CD4-positive, alpha-beta T cell treated with Interleukin-10 for 1 hour (primary cell): ENCODE data around the gene COG3.
A peak's percentile ranks its signal among the peaks of the same experiment; 100 is the strongest.

Experiments
- DNase-seq: peaks from one replicate; pipeline ENCODE4 v3.0.0-alpha.2; 2020

COG3 gene

DNA sequence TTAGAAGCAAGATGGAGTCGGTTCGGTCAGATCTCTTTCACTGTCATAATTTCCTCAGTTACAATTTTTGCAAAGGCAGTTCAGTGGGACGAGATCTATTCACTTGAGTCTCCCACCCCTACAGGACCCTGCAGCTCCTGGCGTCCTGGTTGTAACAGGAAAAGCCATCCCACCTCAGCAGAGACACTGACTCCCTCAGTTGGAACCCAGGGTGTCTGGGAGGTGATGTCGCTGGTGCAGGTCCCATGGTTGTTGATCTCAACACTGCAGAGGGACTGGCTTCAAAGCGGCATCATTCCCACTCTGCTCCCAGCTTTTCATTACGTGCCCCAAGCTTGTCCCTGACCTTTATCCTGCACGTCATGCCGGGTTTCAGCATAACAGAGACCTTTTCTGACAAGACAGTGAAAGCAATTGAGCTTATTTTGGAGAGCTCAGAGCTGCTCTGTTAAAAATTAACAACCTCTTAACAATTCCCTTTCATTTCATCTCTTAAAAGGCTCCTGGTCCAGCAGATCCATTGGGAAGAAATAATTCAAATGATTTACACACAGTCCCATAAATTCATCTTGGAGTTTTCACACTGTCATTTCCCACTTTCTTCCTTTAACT is 17.6 kb upstream of the COG3 start:
- no peak for DNase-seq

DNA sequence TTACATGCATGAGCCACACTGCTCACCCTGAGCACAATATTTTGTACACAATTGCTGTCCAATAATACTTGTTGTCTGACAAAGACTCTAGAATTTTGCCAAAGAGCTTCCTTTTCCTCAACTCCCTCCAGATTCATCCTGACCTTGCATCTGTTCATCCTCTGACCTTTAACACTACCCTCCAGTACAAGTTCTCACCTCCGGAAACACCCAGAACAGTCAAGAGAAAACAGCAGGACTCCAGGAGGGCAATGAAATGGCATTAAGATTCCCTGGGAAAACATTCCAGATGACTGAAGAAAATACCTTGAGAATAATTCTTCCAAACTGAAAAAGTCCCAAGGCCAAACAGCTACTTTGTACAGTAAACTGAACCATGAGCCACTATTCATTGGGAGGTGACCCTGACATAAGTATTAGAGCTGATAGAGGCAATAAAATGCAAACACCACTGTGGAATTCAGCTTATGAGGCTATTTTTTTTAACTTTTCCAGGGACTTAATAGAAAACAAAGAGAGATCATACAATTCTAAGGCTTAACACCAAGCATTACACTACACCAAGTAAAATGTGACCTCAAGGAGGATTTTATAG is 15.7 kb upstream of the COG3 start:
- DNase-seq, result no peak

DNA sequence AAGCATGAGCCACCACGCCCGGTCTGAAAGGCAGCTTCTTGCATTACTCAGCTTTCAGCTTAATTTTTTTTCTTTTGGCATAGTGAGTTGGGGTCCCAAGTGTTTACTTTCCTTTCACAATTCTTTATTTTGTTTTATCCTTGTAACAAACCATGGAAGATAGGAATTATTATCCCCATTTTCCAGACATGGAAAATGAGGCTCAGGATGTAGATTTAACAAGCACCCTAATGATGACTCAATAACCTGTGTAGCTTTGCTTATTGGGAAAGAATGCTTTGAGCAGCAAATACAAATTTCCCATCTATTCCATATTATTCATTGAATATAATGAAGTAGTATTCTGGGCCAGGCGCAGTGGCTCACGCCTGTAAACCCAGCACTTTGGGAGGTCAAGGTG is 13.5 kb upstream of the COG3 start:
- no peak for DNase-seq

DNA sequence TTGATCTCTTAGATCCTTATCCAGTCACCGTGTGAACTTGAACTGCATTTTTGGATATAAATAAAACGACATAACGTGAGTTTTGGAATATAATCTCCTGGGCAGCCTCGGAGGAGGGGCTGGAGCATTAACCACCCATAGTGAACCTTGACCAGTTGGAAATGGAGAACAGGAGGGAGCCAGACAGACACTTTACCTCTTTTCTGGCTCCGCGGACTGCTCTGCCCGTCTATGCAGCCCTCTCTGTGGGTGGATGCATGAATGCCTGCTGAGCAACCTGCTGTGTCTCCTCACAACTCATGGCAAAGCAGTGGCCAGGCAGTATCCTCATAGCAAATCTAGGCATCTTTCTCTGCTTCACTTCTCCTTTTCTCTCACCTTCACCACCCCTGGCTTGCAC is 10.5 kb upstream of the COG3 start:
- DNase-seq, result no peak

DNA sequence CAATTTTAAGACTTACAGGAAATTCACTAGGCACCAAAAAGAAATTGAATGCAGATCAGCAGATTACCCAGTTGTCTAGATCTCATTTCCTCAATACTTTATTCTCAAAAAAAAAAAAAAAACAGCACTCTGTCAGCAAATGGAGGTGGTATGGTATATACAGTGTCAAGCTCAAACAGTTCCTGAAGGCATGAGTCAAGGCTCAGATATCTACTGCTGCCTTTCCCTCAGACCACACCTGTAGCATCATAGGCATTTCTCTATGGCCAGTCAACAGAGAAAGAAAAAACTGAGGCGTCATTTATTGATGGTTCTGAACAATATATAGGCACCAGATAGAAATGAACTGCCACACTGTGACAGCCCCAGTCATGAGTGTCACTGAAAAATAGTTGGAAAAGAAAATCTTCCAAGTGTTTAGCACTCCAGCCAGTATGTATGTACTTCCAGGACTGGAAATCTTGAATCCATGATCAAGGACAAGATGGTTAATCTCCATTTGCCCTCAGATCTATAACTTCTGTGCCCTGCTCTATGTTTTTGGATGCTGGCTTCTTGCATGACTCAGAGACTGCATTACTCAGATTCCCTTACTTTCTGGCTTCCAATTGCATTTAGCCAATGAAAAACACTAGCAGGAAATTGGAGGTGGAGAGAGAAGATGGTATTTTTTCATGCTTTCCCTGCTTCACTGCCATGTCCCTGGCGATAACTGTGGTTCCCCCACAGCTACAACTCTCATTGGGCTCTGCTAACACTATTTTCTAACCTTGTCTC is 8.4 kb upstream of the COG3 start:
- no peak for DNase-seq

DNA sequence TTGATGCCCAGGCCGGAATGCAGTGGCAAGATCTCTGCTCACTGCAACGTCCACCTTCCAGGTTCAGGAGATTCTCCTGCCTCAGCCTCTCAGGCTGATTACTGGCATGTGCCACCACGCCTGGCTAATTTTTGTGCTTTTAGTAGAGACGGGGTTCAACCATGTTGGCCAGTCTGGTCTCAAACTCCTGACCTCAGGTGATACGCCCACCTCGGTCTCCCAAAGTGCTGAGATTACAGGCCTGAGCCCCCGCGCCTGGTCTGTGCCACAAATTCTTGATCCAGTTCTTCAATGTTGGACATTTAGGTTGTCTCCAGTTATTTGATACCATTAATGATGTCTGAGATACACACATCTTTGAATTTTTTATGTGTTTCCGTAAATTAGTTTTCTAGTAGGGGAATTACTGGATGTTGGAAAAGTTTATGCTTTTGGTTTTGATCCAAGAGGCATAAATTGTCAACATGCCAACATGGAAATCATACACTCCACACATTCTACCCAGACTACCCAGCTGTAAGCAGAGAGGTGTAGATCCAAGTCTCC is 525 bp upstream of the COG3 start:
- no peak for DNase-seq

DNA sequence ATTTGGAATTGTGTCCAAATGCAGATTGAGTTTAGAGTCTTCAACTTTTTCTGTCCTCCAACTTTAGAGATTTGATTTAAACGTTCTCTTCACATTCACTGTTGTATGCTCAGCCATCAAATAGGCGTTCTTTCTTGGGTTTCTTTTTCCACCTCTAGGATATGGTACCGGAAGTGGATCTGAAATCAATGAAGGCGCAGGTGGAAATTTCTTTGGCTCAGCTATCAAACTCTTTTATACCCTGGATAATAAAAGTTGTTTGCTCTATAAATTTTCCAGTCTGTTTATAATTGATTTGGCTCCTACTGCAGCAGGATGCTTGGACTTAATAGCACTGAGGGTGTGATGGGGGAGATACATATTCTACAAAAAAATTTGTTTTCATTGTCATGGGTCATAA is 1.6 kb downstream of the COG3 start:
- no peak for DNase-seq

DNA sequence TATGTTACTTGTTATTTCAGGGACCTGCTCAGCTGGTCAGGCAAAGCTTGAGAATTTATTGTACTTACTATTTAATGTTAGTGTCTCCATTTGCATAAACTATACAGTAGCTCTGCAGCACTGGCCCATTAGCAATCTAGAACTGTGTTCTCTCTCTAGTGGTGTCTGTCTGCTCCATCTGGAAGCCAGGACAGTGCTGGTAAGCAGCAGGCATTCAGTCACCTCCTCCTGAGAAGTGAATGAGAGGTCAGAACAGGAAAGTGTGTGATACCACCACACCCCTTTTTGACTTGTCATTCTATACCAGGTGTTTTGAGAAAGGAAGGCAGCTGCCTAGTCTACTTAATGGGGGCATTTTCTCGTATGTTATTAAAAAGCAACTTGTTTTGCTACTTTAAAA is 3.9 kb downstream of the COG3 start:
- no peak for DNase-seq

DNA sequence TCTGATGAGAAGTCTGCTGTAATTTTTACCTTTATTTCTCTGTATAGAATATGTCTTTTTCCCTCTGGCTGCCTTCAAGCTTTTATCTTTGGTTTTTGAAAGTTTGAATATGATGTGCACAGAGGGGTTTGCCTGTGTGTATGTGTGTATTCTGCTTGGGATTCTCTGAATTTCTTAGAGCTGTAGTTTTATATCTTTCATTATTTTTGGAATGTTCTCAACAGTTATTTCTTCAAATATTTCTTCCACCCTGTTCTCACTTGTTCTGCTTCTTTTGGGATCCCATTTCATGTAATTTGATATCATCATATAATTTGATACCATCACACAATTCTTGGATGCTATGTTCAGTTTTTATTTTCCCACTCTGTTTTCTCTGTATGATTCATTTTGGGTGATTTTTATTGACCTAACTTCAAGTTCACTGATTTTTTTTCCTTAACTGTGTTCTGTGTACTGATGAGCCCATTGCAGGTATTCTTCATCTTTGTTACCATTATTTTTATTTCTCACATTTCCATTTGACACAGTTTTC is 7.5 kb downstream of the COG3 start:
- no peak for DNase-seq

DNA sequence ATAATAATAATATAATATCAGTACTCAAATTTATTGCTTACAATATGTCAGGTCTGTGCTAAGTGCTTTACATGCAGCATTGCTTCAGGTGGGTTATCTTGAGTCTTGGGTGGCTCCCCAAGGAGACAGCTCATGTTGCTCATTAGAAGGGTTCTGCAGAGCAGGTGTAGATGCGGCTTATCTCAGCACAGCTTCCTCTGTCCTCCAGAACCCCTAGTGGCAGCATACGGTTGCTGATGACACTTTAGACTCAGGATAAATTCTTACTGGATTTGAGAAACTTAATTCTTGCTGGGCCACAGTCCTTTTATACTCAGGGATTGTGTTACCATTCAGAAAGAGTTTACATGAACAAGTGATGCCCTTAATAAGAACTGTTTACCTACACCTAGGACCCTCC is 8.9 kb downstream of the COG3 start:
- DNase-seq, result peak; percentile 29

DNA sequence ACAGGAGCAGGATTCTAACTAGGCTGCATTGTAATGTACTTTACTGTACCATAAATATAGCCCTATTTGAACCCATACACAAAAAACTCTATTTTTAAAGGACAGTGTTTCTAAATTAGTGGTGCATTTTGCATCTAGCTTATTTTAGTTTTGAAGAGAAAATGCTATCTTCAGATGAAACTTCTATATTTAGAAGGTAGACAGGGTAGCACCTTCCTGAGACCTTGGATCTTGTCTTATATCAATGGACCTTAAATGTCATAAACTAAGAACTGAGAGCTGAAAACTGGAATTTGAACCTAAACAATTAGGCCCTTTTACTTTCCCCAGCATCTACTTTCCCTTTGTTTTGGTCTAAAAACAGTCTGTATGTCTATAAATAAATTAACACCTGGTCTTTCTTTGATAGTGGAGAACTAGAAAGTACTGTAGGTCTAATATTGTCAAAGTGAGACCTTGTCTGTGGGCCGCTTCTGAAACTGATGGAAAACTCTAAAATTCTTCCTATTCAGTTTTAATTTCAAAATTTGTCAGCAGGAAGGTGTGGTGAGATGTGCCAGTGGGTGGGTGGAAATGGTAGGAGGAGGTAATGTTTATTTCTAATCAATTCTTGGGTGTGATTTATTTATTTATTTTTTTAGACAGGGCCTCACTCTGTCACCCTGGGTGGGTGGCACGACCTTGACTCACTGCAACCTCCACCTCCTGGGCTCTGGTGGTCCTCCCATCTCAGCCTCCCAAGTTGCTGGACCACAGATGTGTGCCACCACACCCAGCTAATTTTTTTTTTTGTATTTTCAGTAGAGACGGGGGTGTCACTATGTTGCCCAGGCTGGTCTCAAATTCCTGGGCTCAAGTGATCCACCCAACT is 10.1 kb downstream of the COG3 start:
- DNase-seq, result no peak

DNA sequence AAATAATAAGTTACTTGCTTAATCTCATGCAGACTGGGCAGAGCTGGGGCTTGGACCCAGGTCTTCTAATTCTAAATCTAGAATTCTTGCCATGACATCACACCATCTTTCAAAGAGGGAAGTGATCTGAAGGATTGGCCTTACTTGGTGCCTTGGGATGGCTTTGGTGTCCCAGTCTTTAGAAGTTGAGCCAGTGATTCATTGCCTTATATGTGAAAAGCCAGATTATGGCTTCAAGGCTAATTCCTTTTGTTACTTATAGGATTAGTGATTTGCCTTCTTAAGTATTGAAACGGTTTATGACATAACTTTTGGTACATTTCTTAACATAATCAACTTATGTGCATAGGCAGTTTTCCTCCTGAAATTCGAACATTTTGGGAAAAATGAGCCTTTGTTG is 14.9 kb downstream of the COG3 start:
- no peak for DNase-seq

DNA sequence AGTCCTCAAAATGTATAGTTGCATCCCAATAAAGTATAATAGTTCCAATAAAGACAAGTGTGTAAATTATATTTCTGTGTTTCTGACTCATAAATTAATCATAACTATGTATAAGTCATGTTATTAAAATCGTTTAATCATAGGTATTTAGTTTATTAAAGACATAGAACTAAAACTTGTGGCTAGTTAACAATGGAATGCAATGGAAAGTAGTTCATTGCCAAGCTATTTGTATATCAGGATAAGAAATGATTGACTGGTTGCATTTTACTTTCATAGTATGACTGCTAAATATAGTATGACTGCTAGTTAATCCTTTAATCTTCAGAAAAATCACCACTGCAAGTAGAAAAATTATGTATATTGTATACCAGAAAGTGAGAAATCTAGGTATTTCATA is 16.9 kb downstream of the COG3 start:
- DNase-seq, result no peak

DNA sequence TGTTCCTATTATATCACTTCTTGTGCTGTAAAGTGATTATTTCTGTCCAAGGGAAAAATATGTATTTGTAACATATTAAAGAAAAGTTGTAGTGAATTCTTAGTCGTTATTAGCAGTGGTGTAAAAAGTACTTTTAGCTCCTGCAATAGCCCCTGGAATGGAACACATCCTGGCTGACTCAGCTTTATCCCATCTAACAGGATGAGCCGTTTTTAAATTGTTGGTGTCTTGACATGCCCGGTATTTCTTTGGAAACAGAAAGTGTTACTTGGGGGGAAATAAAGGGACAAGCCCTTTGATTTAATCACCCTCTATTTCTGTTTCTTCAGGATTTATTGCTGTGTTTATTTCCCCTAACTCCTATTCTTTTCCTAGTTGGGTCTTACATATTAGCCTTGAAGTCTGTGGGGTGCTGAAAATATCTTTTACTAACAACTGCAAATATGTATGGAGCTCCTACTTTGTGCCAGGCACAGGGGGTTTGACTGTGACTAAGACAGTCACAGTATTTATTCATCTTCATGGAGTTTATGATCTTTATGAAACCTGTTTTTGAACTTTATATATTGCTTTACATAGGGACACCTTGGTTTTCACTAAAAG is 17.9 kb downstream of the COG3 start:
- no peak for DNase-seq

DNA sequence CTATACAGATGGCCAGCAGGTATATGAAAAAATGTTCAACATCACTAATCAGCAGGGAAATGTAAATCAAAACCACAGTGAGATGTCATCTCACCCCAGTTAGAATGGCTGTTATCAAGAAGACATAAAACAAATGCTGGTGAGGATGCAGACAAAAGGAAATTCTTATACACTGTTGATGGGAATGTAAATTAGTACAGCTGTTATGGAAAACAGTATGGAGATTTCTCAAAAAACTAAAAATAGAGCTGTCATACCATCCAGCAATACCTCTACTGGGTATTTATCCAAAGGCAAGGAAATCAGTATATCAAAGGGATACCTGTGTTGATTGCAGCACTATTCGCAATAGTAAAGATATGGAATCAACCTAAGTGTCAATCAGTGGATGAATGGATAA is 22.9 kb downstream of the COG3 start:
- DNase-seq, result no peak

DNA sequence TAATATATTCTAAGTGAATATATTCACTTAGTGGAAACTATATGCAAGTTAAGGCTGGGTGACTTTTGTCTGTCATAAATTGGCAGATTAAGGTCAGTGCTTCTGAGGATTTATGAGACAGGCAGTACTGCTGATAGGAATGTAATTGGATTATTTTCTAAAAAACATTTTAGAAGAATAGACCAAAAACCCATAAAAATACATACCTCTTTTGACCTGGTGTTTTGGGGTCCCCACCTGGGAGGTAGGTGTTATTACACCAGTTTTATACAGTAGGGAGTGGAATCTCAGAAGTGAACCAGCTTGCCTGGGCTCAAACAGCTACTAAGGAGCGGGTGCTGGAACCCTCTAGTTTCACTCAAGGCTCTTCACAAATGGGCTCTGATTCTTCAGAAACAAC is 25.3 kb downstream of the COG3 start:
- DNase-seq, result peak; percentile 44

DNA sequence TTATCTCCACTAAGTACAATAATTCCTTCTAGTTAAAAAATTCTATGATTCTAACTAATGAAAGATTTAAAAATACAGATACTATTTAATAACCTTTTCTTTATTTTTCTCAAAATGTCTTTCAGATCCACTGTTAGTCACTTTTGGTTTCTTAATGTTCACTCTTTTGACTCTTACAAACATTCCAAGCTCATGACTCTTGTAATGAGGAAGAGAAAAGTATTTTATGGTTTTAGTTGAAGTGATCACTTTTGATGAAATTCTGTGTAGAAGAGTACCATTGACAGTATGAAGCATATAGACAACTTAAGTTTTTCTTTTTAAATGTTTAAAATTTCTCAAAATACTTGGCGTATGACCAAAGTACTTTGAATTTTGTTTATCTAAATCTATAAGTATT is 27.8 kb downstream of the COG3 start:
- DNase-seq, result no peak

DNA sequence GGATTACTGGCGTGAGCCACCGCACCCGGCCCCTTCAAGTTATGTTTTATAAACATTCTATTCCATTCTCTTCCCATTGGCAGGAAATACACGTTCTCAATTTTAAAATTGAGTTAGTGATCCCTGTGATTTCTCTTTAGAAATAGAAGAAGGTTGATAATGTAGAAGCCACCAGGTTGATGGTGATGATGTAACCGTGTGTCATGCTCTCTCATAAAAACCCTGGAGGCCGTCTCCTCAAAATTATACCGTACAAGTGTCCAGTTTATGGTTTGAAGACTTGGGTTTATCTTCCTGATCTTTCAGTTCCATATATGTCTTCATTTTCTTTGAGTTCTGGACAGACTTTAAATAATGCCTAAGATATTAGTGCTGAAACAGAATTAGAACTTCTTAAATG is 32.2 kb downstream of the COG3 start:
- no peak for DNase-seq

DNA sequence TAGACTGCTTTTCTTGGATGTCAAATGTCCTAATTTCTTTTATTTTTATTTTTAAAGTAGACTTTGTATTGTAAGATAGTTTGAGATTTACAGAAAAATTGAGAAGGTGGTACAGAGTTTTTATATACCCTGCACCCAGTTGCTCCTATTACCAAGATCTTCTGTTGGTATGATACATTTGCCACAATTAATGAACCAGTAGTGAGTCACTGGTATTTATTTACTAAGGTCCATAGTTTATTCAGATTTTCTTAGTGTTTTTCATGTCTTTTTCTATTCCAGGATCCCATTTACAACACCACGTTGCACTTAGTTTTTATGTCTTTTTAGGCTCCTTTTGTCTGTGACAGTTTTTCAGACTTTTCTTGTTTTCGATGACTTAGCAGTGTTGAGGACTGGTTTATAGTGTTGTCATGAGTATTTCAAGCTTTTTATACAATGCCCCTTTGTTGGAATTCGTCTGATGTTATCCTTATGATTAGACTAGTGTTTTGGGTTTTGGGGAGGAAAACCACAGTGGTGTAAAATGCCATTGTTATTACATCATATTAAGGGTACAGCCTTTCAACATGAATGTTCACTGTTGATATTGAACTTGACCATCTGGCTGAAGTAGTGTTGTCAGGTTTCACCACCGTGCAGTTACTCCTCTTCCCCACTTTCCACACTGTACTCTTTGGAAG is 35.9 kb downstream of the COG3 start:
- DNase-seq, result no peak

DNA sequence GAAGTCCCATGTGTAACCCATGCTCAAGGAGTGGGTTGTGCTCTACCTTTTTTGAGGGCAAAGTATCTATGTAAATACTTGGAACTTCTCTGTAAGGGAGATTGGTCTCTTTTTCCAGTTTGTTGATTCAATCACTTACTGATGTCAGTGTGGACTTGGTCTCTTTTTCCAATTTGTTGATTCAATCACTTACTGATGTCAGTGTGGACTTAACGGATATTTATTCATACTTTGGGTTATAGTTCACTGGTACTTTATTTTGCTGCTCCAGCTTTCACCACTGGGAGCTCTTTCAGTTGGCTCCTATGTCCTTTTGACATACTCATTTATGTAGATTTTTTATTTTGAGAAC is 36.4 kb downstream of the COG3 start:
- DNase-seq, result no peak

DNA sequence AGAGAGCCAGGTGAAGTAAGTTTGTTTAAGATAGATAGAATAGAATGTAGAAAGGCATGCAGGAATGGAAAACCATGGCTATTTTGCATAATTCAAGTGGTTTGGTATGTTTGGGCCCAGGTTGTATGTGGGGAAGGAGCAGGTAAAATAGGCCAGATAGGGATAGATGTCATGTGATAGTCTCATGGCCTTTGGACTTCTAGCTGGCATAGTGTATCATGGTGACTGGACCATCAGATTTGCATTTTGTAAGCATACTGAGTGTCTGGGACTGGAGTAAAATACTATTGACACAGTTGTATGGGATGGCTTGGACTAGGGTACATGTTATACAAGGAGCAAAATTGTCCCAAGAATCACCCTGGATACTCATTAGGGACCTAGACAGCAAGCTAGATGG is 38.9 kb downstream of the COG3 start:
- DNase-seq, result no peak

DNA sequence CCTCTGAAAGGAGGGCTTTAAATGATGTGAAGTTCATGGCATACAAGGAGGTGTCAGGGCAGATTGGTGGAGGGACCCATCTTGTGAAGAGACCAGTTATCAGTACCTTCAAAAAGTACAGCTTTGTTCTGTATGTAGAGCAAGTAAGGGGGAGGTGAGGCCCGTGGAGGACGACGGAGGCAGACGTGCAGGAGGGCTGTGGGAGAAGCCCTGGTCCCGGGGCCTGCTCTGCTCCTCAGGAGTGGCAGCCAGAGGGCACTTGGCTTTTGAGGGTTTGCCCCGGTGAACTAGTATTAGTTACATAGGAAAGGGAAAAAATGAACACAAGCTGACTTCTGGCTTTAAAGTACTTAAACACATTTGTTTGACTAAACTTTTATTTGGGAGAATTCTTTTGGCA is 42.1 kb downstream of the COG3 start:
- DNase-seq, result no peak
